Stimulated activated CD4-positive, alpha-beta T cell treated with anti-CD3 and anti-CD28 coated beads, Interleukin-12 subunit alpha, Interleukin-12 subunit beta, amount 100 ng/mL, for 4 hours (primary cell): ENCODE data around the gene KRTAP9-4.
"Not testable (repeated sequence)": the region's sequence is repeated elsewhere in the genome, so short reads cannot be mapped to it uniquely, and the experiment has no call there.

Experiments
- DNase-seq: peaks from one replicate; pipeline ENCODE4 v3.0.0-alpha.2; 2020

The KRTAP9-4 gene, protein sequence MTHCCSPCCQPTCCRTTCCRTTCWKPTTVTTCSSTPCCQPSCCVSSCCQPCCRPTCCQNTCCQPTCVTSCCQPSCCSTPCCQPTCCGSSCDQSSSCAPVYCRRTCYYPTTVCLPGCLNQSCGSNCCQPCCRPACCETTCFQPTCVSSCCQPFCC

DNA sequence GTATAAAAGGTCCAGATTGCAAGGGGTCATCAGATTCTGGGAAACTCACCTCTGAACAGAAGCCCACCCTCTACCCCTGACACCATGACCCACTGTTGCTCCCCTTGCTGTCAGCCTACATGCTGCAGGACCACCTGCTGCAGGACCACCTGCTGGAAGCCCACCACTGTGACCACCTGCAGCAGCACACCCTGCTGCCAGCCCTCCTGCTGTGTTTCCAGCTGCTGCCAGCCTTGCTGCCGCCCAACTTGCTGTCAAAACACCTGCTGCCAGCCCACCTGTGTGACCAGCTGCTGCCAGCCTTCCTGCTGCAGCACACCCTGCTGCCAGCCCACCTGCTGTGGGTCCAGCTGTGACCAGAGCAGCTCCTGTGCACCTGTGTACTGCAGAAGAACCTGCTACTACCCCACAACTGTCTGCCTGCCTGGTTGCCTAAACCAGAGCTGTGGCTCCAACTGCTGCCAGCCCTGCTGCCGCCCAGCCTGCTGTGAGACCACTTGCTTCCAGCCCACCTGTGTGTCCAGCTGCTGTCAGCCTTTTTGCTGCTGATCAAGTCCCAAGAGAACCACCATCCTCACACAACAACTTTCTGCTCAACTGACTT is at the start of gene KRTAP9-4:
Gene KRTAP9-4 (plus strand): TSS at position 51 of the 604 bp plus-strand sequence. CDS start 34 bp downstream, at position 85.
- DNase-seq, result not testable (repeated sequence)

DNA sequence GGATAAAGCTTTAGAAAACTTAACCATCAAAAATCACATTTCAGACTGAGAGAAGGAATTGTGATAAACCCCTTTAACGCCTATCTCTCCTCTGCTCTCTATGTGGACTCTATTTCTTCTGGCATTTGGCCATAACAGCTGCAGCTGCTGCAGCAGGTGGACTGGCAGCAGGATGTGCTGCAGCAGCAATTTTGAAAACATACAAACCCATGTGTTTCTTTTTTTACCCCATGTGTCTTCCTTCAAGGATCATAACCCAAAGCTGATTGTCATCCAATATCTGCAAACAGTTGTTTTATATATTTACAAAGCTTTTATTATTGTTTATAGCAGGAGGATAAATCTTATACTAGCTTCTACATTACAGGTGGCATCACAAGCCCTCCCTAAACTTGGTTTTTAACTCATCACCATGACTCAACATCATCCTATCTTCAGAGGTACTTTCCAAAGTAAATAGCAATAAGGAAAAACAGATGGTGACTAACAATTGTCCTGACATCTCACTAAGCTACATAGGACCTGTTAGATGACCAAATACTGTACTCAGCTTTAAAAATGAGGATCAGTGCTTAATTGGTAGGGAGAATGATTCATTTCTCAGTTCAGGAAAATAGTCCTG is 37.5 kb upstream of the KRTAP9-4 start:
- no peak for DNase-seq

DNA sequence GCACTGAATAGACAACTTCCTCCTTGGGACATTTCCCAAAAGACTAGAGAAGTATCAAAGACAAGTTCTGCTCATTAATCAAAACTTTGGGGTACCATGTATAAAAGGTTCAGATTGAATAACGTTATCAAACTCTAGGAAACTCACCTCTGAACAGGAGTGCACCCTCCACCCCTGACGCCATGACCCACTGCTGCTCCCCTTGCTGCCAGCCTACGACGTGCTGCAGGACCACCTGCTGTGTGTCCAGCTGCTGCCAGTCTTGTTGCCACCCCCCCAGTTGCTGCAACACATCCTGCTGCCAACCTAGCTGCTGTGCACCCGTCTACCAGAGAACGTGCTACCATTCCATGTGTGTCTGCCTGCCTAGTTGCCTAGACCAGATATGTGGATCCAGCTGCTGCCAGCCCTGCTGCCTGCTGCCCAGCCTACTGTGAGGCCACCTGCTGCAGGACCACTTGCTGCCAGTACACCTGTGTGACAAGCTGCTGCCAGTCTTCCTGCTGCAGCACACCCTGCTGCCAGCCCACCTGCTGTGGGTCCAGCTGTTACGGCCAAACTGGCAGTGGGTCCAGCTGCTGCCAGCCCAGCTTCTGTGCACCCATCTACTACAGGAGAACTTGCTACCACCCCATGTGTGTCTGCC is 36.8 kb upstream of the KRTAP9-4 start:
- DNase-seq, result no peak

DNA sequence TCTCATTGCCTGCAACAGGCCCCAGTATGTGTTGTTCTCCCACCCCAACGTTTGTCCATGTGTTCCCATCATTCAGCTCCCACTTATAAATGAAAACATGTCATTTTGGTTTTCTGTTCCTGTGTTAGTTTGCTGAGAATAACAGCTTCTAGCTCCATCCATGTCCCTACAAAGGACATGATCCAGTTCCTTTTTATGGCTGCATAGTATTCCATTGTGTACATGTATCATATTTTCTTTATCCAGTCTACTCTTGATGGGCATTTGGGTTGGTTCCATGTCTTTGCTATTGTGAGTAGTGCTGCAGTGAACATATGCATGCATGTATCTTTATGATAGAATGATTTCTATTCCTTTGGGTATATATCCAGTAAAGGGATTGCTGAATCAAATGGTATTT is 33.8 kb upstream of the KRTAP9-4 start:
- no peak for DNase-seq

DNA sequence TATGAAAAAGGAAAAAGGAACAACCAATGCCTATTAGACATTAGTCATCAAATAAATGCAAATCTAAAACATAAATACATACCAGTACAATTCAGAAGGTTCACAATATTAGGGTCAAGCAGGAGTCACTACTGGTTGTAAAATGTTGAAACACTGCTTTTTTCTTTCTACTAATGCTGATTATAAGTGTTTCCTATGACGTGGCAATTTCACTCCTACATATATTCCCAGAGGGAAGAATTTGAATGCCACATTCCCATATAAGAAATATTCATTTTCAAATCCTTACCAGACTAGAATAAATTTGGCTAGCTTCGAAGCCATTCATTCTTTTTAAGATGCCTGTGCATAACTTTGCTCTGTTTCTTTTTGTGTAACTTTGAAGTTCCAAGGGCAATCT is 25.7 kb upstream of the KRTAP9-4 start:
- DNase-seq, result no peak

DNA sequence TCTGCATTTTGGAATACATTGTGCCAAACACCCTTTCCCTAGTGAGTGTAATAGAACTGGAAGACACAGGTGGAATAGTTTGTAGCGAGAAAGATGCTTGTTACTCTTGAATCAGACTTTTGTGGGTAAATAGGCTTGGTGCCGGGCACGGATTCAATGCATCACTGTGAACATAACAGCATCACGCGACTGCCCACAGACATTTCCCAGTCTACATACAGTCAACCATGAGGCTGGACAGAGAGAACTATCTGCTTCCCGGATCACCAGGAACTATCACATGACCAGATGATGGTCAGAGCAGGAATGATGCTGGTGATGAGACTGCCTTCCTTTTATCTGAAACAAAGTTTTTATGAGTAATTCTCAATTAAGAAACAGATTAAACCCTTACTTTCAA is 23.4 kb upstream of the KRTAP9-4 start:
- no peak for DNase-seq

DNA sequence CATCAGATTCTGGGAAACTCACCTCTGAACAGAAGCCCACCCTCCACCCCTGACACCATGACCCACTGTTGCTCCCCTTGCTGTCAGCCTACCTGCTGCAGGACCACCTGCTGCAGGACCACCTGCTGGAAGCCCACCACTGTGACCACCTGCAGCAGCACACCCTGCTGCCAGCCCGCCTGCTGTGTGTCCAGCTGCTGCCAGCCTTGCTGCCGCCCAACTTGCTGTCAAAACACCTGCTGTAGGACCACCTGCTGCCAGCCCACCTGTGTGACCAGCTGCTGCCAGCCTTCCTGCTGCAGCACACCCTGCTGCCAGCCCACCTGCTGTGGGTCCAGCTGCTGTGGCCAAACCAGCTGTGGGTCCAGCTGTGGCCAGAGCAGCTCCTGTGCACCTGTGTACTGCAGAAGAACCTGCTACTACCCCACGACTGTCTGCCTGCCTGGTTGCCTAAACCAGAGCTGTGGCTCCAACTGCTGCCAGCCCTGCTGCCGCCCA is 22.8 kb upstream of the KRTAP9-4 start, which contains the start of gene KRTAP9-2:
Gene KRTAP9-2 (plus strand): TSS at position 51 of the 498 bp plus-strand sequence. CDS start 7 bp downstream, at position 58.
- DNase-seq, result not testable (repeated sequence)

DNA sequence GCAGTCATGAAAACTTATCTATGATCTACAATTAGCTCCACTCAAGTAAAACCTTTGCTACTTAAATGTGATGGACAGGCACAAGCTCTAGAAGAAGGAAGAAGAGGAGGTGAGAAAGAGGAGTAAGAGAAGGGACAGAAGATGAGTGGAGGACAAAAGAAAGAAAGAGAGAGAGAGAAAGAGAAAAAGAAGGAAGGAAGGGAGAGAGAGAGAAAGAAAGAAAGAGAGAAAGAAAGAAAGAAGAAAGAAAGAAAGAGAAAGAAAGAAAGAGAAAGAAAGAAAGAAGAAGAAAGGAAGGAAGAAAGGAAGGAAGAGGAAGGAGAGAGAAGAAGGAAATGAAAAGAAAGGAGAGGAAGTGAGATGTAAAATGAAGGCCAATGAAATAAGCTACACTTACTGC is 19.4 kb upstream of the KRTAP9-4 start:
- DNase-seq, result no peak

DNA sequence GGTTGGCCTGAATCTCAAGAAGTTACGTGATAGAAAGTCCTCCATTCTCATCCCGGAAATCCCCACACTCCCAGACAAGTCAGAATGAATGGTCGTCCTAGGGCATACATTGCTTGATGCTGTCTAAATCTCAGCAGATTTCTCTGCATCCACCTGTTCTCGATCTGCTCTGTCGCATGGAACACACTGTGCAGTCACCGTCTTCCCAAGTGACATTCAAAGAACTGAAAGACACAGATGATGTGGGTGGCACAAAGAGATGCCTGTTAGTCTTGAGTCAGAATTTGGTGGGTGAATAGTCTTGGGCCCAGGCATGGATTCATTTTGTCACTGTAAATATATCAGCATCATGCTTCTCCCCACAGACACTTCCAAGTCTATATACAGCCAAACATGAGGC is 17.8 kb upstream of the KRTAP9-4 start:
- DNase-seq, result no peak

DNA sequence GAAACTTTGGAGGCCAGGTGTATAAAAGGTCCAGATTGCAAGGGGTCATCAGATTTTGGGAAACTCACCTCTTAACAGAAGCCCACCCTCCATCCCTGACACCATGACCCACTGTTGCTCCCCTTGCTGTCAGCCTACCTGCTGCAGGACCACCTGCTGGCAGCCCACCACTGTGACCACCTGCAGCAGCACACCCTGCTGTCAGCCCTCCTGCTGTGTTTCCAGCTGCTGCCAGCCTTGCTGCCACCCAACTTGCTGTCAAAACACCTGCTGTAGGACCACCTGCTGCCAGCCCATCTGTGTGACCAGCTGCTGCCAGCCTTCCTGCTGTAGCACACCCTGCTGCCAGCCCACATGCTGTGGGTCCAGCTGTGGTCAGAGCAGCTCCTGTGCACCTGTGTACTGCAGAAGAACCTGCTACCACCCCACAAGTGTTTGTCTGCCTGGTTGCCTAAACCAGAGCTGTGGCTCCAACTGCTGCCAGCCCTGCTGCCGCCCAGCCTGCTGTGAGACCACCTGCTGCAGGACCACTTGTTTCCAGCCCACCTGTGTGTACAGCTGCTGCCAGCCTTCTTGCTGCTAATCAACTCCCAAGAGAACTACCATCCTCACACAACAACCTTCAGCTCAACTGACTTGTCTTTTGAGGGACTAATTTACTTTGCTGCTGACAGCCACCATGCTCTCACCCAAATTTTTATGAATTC is 16.9 kb upstream of the KRTAP9-4 start, which contains the start of gene KRTAP9-3:
Gene KRTAP9-3 (plus strand): TSS at position 51 of the 707 bp plus-strand sequence. CDS start 53 bp downstream, at position 104.
- DNase-seq, result not testable (repeated sequence)

DNA sequence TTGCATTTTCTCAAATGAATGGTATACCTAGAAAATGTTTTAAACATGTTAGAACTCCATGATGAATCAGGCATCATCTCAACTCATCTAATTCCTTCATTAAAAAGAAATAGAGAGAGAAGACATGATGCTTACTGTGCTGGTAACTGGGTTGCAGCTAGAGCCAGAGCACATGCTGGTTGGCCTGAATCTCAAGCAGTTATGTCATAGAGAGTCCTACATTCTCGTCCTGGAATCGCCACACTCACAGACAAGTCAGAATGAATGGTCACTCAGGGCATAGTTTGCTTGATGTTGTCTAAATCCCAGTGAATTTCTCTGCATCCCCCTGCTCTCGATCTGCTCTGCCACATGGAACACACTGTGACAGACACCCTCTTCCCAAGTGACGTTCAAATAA is 12.4 kb upstream of the KRTAP9-4 start:
- not testable (repeated sequence) for DNase-seq

DNA sequence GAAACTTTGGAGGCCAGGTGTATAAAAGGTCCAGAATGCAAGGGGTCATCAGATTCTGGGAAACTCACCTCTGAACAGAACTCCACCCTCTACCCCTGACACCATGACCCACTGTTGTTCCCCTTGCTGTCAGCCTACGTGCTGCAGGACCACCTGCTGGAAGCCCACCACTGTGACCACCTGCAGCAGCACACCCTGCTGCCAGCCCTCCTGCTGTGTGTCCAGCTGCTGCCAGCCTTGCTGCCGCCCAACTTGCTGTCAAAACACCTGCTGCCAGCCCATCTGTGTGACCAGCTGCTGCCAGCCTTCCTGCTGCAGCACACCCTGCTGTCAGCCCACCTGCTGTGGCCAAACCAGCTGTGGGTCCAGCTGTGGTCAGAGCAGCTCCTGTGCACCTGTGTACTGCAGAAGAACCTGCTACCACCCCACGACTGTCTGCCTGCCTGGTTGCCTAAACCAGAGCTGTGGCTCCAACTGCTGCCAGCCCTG is 11.5 kb upstream of the KRTAP9-4 start, which contains the start of gene KRTAP9-8:
Gene KRTAP9-8 (plus strand): TSS at position 51 of the 489 bp plus-strand sequence. CDS start 53 bp downstream, at position 104.
- not testable (repeated sequence) for DNase-seq

DNA sequence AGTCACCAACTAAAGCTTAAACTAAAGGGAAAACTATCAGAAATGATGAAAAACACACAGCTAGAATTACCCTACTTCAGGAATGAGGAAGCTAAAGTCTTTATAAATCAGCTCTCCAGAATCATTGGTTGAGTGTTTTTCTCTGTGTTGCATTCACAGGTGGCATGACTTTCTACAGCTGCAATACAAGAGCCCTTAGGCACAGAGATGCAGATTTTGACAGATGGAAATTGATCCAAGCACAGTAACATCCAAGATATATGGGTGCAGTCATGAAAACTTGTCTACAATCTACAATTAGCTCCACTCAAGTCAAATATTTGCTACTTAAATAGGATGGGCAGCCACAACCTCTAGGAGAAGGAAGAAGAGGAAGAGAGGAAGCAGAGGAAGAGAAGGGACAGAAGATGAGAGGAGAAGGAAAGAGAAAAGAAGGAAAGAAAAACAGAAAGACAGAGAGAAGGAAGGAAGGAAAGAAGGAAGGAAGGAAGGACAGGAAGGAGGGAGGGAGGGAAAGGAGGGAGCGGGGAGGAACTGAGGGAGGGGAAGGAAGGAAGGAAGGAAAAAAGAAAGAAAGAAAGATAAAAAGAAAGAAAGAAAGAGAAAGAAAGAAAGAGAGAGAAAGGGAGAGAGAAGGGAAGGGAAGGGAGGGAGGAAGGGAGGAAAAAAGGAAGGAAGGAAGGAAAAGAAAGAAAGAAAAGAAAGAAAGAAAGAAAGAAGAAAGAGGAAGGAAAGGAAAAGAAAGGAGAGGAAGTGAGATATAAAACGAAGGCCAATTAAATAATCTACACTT is 2.3 kb upstream of the KRTAP9-4 start:
- DNase-seq, result not testable (repeated sequence)

DNA sequence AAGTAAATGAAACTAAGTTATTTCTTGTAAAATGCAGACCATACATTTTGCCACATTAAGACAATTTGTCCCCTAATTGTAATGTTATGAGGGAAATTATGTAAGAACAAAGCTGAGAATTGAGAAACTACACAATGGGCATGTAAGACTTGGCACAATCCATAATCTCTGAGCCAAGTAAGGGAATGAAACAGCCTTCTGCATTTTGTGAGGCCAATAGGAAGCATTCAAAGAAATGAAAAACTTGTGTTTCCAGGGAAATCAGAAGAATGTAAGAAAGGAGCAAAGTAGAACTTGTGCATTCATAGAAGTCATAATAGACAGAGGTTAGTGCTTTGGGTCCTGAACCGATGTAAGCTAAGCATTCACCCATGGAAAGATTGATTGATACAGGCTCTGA is 1.8 kb downstream of the KRTAP9-4 start:
- no peak for DNase-seq

DNA sequence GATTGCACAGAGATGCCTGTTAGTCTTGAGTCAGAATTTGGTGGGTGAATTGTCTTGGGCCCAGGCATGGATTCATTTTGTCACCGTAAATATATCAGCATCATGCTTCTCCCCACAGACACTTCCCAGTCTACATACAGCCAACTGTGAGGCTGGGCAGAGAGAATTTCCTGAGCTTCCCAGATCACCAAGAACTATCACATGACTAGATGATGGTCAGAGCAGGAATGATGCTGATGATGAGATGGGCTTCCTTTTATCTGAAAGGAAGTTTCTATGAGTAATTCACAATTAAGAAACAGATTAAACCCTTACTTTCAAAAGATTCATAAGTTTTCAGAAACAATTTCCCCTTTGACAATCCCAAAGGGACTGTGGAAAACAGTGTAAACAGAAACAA is 5.4 kb downstream of the KRTAP9-4 start:
- no peak for DNase-seq

DNA sequence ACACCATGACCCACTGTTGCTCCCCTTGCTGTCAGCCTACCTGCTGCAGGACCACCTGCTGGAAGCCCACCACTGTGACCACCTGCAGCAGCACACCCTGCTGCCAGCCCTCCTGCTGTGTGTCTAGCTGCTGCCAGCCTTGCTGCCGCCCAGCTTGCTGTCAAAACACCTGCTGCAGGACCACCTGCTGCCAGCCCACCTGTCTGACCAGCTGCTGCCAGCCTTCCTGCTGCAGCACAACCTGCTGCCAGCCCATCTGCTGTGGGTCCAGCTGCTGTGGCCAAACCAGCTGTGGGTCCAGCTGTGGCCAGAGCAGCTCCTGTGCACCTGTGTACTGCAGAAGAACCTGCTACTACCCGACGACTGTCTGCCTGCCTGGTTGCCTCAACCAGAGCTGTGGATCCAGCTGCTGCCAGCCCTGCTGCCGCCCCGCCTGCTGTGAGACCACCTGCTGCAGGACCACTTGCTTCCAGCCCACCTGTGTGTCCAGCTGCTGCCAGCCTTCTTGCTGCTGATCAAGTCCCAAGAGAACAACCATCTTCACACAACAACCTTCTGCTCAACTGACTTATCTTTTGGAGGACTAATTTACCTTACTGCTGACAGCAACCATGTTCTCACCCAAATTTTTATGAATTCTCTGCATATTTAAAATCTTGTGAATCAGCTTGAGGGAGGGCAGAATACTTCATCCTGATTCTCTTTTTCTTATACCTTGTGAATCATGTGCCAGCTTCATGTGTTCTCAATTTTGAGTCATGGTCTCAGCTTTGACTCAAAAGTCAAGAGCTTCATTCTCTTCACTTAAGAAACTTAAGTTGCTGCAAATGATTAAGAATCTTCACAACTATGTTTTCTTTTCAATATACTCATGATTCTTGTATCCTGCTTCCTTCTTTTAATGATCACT is 6.1 kb downstream of the KRTAP9-4 start, which contains the start of gene KRTAP9-9:
Gene KRTAP9-9 (plus strand): TSS at position 4 of the 910 bp plus-strand sequence.
- not testable (repeated sequence) for DNase-seq

DNA sequence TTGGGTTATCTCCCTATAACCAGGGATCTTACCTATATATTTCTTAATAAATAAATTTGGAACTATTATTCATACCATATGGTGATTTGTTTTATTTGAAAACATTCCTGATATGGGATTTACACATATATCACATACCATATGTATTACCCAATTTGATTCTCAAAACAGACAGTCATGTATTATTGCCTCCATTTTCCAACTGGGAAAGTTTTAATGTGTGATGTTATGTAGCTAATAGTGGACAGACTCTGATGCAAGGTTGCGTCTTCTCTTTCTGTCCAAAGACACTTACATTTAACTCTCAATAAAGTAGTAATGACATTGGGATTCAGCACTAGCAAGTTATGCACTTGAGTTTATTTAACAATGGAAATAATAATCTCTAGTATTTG is 6.8 kb downstream of the KRTAP9-4 start:
- DNase-seq, result no peak

DNA sequence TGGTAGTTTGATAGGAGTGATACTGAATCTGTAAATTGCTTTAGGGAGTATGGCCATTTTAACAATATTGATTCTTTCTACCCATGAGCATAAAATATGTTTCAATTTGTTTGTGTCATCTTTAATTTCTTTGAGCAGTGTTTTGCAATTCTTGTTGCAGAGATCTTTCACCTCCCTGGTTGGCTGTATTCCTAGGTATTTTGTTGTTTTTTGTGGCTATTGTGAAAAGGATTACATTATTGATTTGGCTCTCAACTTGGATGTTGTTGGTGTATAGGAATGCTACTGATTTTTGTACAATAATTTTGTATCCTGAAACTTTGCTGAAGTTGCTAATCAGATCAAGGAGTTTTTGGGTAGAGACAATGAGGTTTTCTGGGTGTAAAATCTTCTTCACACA is 8.9 kb downstream of the KRTAP9-4 start:
- DNase-seq, result no peak

DNA sequence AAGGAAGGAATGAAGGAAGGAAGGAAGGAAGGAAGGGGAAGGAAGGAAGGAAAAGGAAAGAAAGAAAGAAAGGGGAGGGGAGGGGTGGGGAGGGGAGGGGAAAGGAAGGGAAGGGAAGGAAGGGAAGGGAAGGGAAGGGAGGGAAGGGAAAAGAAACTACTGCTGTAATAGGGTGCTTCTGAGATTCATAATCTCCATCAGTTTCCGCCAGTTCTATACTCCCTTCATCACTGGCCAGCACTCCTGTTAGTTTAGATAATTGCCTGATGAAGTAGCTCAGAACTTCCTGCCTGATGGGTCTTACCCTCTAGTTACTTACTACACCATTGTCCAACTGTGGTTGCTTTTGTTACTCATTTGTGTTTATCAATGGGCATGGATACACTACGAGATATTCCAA is 13.7 kb downstream of the KRTAP9-4 start:
- no peak for DNase-seq

DNA sequence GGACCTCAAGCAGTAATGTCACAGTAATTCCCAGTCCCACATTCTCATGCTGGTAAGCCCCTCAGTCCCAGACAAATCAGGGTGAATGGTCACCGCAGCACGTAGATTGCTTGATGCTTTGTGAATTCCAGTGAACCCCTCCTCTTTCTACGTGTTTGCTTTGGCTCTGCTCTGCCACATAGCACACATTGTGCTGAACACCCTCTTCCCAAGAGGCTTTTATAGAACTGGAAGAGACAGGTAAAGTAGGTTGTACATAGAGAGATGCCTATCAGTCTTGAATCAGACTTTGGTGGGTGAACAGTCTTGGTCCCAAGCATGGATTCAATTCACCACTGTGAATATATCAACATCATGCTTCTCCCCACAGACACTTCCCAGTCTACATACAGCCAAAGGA is 15.1 kb downstream of the KRTAP9-4 start:
- no peak for DNase-seq
